Measurements from ENCODE around the gene TSFM.

The TSFM gene

DNA sequence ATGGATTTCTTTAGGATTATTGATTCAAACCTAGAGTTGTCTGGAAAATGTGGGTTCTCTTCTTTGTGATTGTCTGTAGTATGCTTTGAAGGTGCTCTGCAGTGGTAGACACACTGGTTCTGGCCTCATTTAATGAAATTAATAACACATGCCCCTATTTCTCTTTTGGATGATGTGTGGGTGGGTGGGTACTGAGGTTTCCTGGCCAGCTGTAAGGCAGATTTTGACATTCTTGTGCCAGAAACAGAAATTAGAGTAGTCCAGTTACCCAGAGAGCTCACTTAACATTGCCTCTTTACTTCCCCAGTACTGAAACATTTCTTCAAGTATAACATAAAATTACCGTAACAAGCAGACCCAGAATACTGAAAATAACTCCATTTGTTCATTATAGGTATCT is 14.4 kb downstream of the TSFM start:
- no peak for DNase-seq (ENCODE audit: low read depth in 1 of 2, low spot score in 1 of 2)
- Histone ChIP-seq H3K27ac (replicated peaks) (no peak overlapping the region), H3K27me3 (ENCODE audit: insufficient read depth, poor library complexity, severe bottlenecking) (no peaks in the 10 kb centered on the region), H3K4me3 (replicated peaks; ENCODE audit: insufficient read depth, low read length) (no peak overlapping the region)
- TF ChIP-seq CTCF (IDR thresholded peaks at IDR 0.05; ENCODE audit: insufficient read depth, low read length) (no peak), REST (IDR thresholded peaks at IDR 0.05; ENCODE audit: insufficient replicate concordance, low read depth) (no peak), GABPA (IDR thresholded peaks at IDR 0.05; ENCODE audit: low read depth) (no peak), SPI1 (IDR thresholded peaks at IDR 0.05; ENCODE audit: borderline replicate concordance, low read depth) (no peak)

DNA sequence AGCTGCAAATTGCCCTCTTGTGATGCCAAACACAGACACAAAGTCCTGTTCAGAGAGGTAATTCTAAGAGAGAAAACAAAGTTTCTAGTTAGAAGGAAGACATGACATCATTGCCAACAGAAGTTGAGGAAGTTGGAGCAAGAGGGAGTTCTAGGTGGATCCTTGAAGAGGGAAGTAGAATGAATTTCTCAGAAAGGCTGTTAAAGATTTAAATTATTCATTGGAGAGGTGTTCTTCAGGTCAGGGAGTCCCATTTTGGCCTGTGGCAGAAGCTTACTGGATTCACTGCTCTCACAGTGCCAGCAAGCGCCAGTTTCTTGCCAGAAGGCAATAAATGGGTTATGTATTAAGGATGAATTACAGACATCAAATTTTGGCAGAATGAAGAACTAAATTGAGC is 15.3 kb downstream of the TSFM start:
- H3K27ac ChIP-seq (replicated peaks): no peak overlapping the region
- H3K27me3 ChIP-seq (ENCODE audit: insufficient read depth, poor library complexity, severe bottlenecking): no peaks in the 10 kb centered on the region
- DNase-seq (ENCODE audit: low read depth in 1 of 2, low spot score in 1 of 2): peak in 1 of 2 experiments; percentile 32
- H3K4me3 ChIP-seq (replicated peaks; ENCODE audit: insufficient read depth, low read length): no peak overlapping the region
- peak; percentile 37; the same call in 1 of the 2 replicates for TF ChIP-seq SPI1 (IDR thresholded peaks at IDR 0.05; ENCODE audit: borderline replicate concordance, low read depth)
- no peak for TF ChIP-seq GABPA (IDR thresholded peaks at IDR 0.05; ENCODE audit: low read depth)

- H3K27me3 ChIP-seq (ENCODE audit: insufficient read depth, poor library complexity, severe bottlenecking): no peaks in the 10 kb centered on the region
- DNase-seq (ENCODE audit: low read depth in 1 of 2, low spot score in 1 of 2): no peak
- no peak overlapping the region for H3K27ac ChIP-seq (replicated peaks)
- no peak overlapping the region for H3K4me3 ChIP-seq (replicated peaks; ENCODE audit: insufficient read depth, low read length)
- TF ChIP-seq GABPA (IDR thresholded peaks at IDR 0.05; ENCODE audit: low read depth) (no peak), CTCF (IDR thresholded peaks at IDR 0.05; ENCODE audit: insufficient read depth, low read length) (no peak), REST (IDR thresholded peaks at IDR 0.05; ENCODE audit: insufficient replicate concordance, low read depth) (no peak), SPI1 (IDR thresholded peaks at IDR 0.05; ENCODE audit: borderline replicate concordance, low read depth) (no peak), POLR2AphosphoS5 (IDR thresholded peaks at IDR 0.05; ENCODE audit: low read depth) (no peak)
These were observed 18.4 kb downstream of the TSFM start for GRCh38 chr12:57800965-57801364.

DNA sequence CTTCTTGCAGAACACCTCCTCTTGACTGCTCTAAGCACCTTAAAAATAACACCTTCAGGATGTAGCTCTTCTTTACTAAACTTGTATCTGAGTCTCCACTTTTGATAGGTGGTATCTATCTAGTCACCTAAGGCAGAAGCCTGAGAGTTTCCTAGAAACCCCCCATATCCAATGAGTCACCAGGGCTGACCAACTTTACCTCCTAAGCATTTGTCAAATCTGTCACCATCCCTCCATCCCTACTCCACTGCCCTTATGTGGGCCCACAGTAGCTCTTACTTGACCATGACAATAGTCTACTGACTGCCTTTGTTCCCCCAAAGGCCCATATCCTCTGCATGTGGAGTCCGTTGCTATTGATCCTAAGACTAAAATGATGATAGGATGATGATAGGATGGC is 20.0 kb downstream of the TSFM start:
- TF ChIP-seq REST (IDR thresholded peaks at IDR 0.05; ENCODE audit: insufficient replicate concordance, low read depth) (no peak), POLR2AphosphoS5 (IDR thresholded peaks at IDR 0.05; ENCODE audit: low read depth) (no peak), CTCF (IDR thresholded peaks at IDR 0.05; ENCODE audit: insufficient read depth, low read length) (no peak), GABPA (IDR thresholded peaks at IDR 0.05; ENCODE audit: low read depth) (no peak), SPI1 (IDR thresholded peaks at IDR 0.05; ENCODE audit: borderline replicate concordance, low read depth) (no peak)
- H3K27ac ChIP-seq (replicated peaks): no peak overlapping the region
- no peaks in the 10 kb centered on the region for H3K27me3 ChIP-seq (ENCODE audit: insufficient read depth, poor library complexity, severe bottlenecking)

More for the DNA sequence above, 20.0 kb downstream of the TSFM start:
- DNase-seq (ENCODE audit: low read depth in 1 of 2, low spot score in 1 of 2): no peak
- no peak overlapping the region for H3K4me3 ChIP-seq (replicated peaks; ENCODE audit: insufficient read depth, low read length)
